K562 (cell line): ENCODE results near the gene MICOS13. TPM values are rescaled to one million over a fixed set of nuclear protein-coding genes. Genes with fewer than 3 reads are reported as not detected.

ENCODE experiments used
- CTBP1 ChIP-seq: fragments of 450-650 bp; IDR thresholded peaks from 2 replicates; pipeline ENCODE4 v1.6.1; 2016; ENCODE audit warnings: borderline replicate concordance
- CTCF ChIP-seq, 3 experiments: IDR thresholded peaks in 2 of 3; conservative IDR thresholded peaks in 1 of 3; 2 replicates each; pipeline ENCODE4 v1.5.1; 2011 to 2012; ENCODE audit warnings: low read length in 3 of 3, mild to moderate bottlenecking in 3 of 3, control low read depth in 2 of 3, improper control_type of control experiment in 1 of 3, inconsistent platforms in 1 of 3, low read depth in 1 of 3, mixed read lengths in 1 of 3, moderate library complexity in 1 of 3; ENCODE audit not compliant: insufficient read depth in 2 of 3
- E2F3 ChIP-seq: fragments of 250-450 bp; sonication (Bioruptor Pico); IDR thresholded peaks from 2 replicates; pipeline ENCODE4 v1.4.0; 2020; ENCODE audit warnings: mild to moderate bottlenecking
- GATAD2A ChIP-seq: fragments of 450-650 bp; IDR thresholded peaks from 2 replicates; pipeline ENCODE4 v1.6.1; 2017
- MLX ChIP-seq, 2 experiments: fragments of 450-650 bp in 1 of 2; sonication (generic) in 1 of 2; formaldehyde crosslinking; conservative IDR thresholded peaks; 2 replicates each; pipeline versions ENCODE4 v1.4.0 to v1.8.1; 2020 to 2022; ENCODE audit warnings: mild to moderate bottlenecking in 1 of 2, missing genetic modification reagents in 1 of 2
- REST ChIP-seq, 2 experiments: fragments of 450-650 bp; formaldehyde crosslinking in 1 of 2; IDR thresholded peaks; 2 replicates each; pipeline versions ENCODE4 v1.4.0 to v1.6.1; 2014 to 2020; ENCODE audit warnings: mild to moderate bottlenecking in 2 of 2, borderline replicate concordance in 1 of 2, low read depth in 1 of 2
- SPI1 ChIP-seq: IDR thresholded peaks from 2 replicates; pipeline ENCODE4 v1.6.1; 2011; ENCODE audit warnings: low read depth, low read length, control low read depth, borderline replicate concordance
- TAF1 ChIP-seq: IDR thresholded peaks from 2 replicates; pipeline ENCODE4 v1.6.1; 2011; ENCODE audit warnings: mild to moderate bottlenecking, low read length, moderate library complexity; ENCODE audit not compliant: insufficient read depth, control insufficient read depth, severe bottlenecking; ENCODE audit errors: extremely low read depth
- XRCC5 ChIP-seq: fragments of 200-400 bp; formaldehyde crosslinking; IDR thresholded peaks from 2 replicates; pipeline ENCODE4 v1.6.1; 2017; ENCODE audit warnings: low read depth, mild to moderate bottlenecking, low read length
- ZBTB26 ChIP-seq: fragments of 450-650 bp; formaldehyde crosslinking; IDR thresholded peaks from 2 replicates; pipeline ENCODE4 v1.4.0; 2022; ENCODE audit warnings: missing genetic modification characterization
- ZEB2 ChIP-seq: fragments of 450-650 bp; IDR thresholded peaks from 2 replicates; pipeline ENCODE4 v1.6.1; 2016
- ZFP36 ChIP-seq: fragments of 150-350 bp; IDR thresholded peaks from 2 replicates; pipeline ENCODE4 v1.6.1; 2018; ENCODE audit warnings: low read length, low read depth; ENCODE audit not compliant: partially characterized antibody
- ZKSCAN1 ChIP-seq: fragments of 150-350 bp; IDR thresholded peaks from 2 replicates; pipeline ENCODE4 v1.6.1; 2016; ENCODE audit warnings: low read depth, low read length
- ZZZ3 ChIP-seq: fragments of 450-650 bp; IDR thresholded peaks from 2 replicates; pipeline ENCODE4 v1.6.1; 2016; ENCODE audit warnings: antibody characterized with exemption, mild to moderate bottlenecking, moderate library complexity
- polyA plus RNA-seq, 8 experiments: library from polyadenylated mRNA; depleted of rRNA in 4 of 8; stranded (reverse) in 5 of 8; unstranded in 3 of 8; fragments of >200 nt; fragmentation: Nextera tagmentation in 2 of 8; fragmentation: Illumina TruSeq in 1 of 8; extraction: Ambion mirVana in 2 of 8; extraction: Trizol in 1 of 8; gene quantifications; 2 replicates each; pipeline versions ENCODE4 v1.2.1 to v1.2.3, GENCODE V29; 2011 to 2014; ENCODE audit warnings: inconsistent platforms in 1 of 8, missing spikeins in 1 of 8
- total RNA-seq, 7 experiments: library from RNA; depleted of rRNA in 6 of 7; stranded (reverse); fragments of >200 nt in 6 of 7; fragmentation: Illumina TruSeq in 2 of 7; extraction: Trizol in 2 of 7; gene quantifications; 2 replicates each; pipeline versions ENCODE4 v1.2.1 to v1.2.3, GENCODE V29; 2011 to 2021; ENCODE audit warnings: low replicate concordance in 1 of 7

Gene MICOS13
- total and polyA plus RNA-seq, 9 of the 15 experiments (the other 6 are each of a cell fraction or from before 2014, with no cell fraction given): 15.5 to 220 (median 49.4) TPM

- TF ChIP-seq REST (IDR thresholded peaks at IDR 0.05; ENCODE audit: borderline replicate concordance) (no peak; the same call in 1 of the 2 replicates), REST (CRISPR knock-in tag; IDR thresholded peaks at IDR 0.05; ENCODE audit: low read depth) (peak; percentile 80), ZEB2 (peak; percentile 15; the same call in 1 of the 2 replicates), ZKSCAN1 (peak; percentile 37), TAF1 (peak; percentile 100), ZFP36 (no peak), ZZZ3 (peak; percentile 99), SPI1 (0 out of 2 replicates have a peak, but pooled peaks have one; percentile 21), GATAD2A (0 out of 2 replicates have a peak, but pooled peaks have one; percentile 33), E2F3 (peak; percentile 81; the same call in 1 of the 2 replicates), CTBP1 (peak; percentile 83), CTCF (IDR thresholded peaks at IDR 0.05 in 2 of 3, conservative IDR thresholded peaks at IDR 0.05 in 1 of 3; ENCODE audit: insufficient read depth in 2 of 3, low read depth in 1 of 3, low read length in 3 of 3) (peak; percentile 93 to 99 (median 98)), MLX (CRISPR knock-in tag; conservative IDR thresholded peaks at IDR 0.05) (peak in 1 of 2 experiments; percentile 84; a peak in 2 of 4 replicates), ZBTB26 (CRISPR knock-in tag) (peak; percentile 51; the same call in 1 of the 2 replicates), XRCC5 (peak; percentile 93)
Measured at GRCh38 chr19:5690125-5690954, 10.0 kb upstream of the MICOS13 start, which contains the start of gene RPL36 (continued).
